AG04449 (cell line): ENCODE results near the gene LRRC25.
A peak's percentile ranks its signal among the peaks of the same experiment; 100 is the strongest.

Source experiments
- CTCF ChIA-PET: fragments of 350-600 bp; formaldehyde crosslinking; extraction: SDS; loops from one replicate; lab custom pipeline; 2021; ENCODE audit warnings: antibody characterized with exemption; lab: Yijun Ruan, JAX
- POLR2A ChIA-PET: fragments of 400-600, 350-600 bp; formaldehyde crosslinking; extraction: SDS; loops from one replicate; lab custom pipeline; 2020; ENCODE audit warnings: antibody characterized with exemption, inconsistent platforms; lab: Yijun Ruan, JAX
- DNase-seq: peaks from one replicate; pipeline ENCODE4 v3.0.0-alpha.2; 2010; ENCODE audit warnings: low read depth, low spot score
- H3K4me3 ChIP-seq: 2 replicates; pipeline ENCODE4 v1.5.1; 2011; ENCODE audit warnings: low read depth, mild to moderate bottlenecking, control low read depth, low read length
- CTCF ChIP-seq: IDR thresholded peaks from one replicate; pipeline ENCODE4 v1.5.1; 2011; ENCODE audit warnings: mild to moderate bottlenecking, moderate library complexity, low read length, control low read depth, inconsistent platforms; ENCODE audit not compliant: insufficient read depth; ENCODE audit errors: missing control alignments

Gene LRRC25

GRCh38 chr19:18433015-18433691 is 35.7 kb upstream of the LRRC25 start:
- no peak for DNase-seq
- TF ChIP-seq CTCF, result no peak
- H3K4me3 ChIP-seq, result peak overlapping the region; percentile 36
- CTCF ChIA-PET, result interaction anchor here (1.0 kb wide), 1 partner anchor 22 kb away, joined by 3 read pairs; no protein-coding TSS in a partner anchor
- POLR2A ChIA-PET, result no interaction called here

GRCh38 chr19:18432275-18433014 is 35.0 kb upstream of the LRRC25 start:
- no peak for DNase-seq
- TF ChIP-seq CTCF, result no peak
- ChIA-PET CTCF (interaction anchor here (1.0 to 1.4 kb wide), 3 partner anchors 12 to 45 kb away, joined by 3 to 5 read pairs (median 3); no protein-coding TSS in a partner anchor), POLR2A (no interaction called here)
- peak overlapping the region; percentile 12; the same call in 1 of the 2 replicates for H3K4me3 ChIP-seq

GRCh38 chr19:18431351-18432197 is 34.2 kb upstream of the LRRC25 start:
- ChIA-PET POLR2A (interaction anchor here (1.5 kb wide), 1 partner anchor 12 kb away, joined by 5 read pairs; the partner anchor contains the start of gene SSBP4), CTCF (interaction anchor here (1.0 to 1.4 kb wide), 3 partner anchors 11 to 44 kb away, joined by 3 to 5 read pairs (median 3); no protein-coding TSS in a partner anchor)
- no peak overlapping the region for H3K4me3 ChIP-seq
- DNase-seq, result no peak
- TF ChIP-seq CTCF, result no peak

- ChIA-PET CTCF (interaction anchor here (0.9 to 1.4 kb wide), 2 partner anchors 20 to 43 kb away, joined by 4 to 5 read pairs; no protein-coding TSS in a partner anchor), POLR2A (interaction anchor here (1.5 kb wide), 1 partner anchor 11 kb away, joined by 5 read pairs; the partner anchor contains the start of gene SSBP4)
Observed at GRCh38 chr19:18430417-18431144, 33.2 kb upstream of the LRRC25 start.

More at GRCh38 chr19:18430417-18431144, 33.2 kb upstream of the LRRC25 start:
- no peak for DNase-seq
- TF ChIP-seq CTCF, result no peak
- no peak overlapping the region for H3K4me3 ChIP-seq
